NCI-H2029 (cell line): ENCODE data around the gene ACTN1.

ENCODE experiments used
- DNase-seq: peaks from one replicate; lab custom pipeline; 2025; lab: John Stamatoyannopoulos, UW

ACTN1 gene

DNA sequence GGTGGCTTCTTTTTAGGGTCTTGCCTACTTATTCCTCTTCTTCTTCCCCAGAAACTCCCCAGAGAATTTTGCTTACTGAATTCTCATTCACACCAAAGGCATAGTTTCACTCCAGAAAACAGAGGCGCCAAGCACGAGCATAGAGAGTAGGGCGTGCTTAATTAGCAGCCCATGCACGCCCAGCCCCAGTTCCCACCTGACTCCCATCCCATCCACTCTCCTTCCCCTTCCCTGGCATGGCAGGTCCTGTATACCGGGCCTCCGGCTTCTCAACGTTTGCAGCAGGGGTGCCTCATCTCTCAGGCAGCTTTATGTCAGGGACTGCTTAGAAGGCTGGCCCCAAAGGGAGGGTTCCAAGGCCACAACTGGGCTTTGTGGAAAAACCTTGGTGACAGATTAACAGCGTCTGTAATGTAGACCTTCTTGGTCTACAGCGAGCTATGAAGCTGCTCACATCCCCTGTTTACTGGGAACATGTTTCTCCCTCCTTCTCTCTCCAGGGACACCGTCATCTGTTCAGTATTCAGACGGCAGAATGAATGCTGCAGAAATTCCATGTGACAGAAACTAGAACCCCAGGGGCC lies 62.7 kb downstream of the ACTN1 start:
- DNase-seq: no peak

DNA sequence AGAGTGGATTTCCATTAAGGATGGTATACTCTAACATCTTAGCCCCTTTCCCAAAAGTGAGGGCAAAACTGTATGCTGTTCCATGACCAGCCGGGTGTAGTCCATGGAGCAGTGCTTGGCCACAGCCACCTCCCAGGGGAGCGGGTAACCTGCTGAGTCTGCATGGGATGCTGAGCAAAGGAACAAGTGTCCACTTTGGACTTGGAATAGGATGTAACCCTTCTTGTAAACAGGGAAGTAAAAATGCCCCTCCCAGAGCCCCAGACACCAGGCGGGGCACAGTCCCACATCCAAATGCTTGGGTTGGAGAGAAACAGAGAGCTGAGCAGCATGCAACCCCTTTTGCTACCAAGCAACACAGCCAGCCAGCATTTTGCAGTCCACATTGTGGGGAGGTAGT lies 65.6 kb downstream of the ACTN1 start:
- DNase-seq: no peak

DNA sequence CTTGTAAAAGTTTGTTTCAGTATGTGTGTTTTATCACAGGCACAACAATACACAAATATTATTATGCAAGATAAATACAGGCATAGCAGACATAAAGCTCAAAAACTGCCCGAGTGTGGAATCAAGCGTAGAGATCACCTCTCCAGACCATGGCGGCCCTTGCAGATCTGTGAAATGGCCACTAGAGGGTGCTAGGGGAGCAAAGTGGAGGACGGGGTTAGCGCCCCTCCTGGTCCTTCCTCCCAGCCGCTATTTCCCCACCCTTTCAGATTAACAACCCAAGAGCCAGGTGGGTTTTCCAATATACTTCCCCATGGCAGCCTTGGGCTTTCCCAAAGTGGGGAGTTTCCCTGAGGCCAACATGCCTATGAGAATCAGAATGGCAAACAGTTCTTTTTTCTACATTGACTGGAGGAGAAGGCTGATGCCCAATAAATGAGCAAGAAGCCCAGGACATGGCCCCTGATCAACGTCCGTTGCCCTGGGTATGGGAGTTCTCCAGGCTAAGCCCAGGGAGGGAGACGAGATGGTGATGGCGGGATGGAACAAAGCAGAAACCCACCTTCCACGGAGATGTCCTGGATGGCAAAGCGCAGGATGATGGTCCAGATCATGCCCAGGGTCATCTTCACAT lies 67.4 kb downstream of the ACTN1 start:
- DNase-seq: peak; percentile 2

DNA sequence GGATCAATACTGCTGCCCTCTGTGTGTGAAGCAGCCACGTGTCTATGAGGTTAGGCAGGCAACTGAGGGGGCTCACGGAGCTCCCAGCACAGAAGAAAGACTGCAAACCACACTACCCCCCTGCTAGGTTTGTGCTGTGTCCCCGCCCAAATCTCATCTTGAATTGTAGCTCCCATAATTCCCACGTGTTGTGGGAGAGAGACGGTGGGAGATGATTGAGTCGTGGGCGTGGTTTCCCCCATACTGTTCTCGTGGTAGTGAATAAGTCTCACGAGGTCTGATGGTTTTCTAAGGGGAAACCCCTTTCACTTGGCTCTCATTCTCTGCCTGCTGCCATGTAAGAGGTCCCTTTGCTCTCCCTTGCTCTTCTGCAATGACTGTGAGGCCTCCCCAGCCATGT lies 68.6 kb downstream of the ACTN1 start:
- no peak for DNase-seq

DNA sequence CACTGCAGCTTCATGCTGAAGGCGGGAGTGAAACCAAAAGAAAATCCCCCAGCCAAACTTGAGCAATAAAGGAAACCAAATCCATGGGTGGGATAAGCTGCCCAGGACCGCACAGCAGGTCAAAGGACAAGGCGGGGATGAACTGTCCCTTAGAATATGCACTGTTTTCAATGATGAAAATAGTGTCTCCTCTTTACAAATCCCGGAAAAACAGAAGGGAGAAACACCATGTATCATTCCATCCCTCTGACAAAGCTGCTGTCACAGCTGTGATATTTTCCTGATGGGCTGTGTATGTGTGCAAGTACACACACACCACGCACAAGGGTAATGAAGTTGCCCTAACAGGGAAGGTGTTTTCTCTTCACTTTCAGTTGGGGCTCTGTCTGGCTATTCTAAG lies 70.3 kb downstream of the ACTN1 start:
- DNase-seq: no peak

DNA sequence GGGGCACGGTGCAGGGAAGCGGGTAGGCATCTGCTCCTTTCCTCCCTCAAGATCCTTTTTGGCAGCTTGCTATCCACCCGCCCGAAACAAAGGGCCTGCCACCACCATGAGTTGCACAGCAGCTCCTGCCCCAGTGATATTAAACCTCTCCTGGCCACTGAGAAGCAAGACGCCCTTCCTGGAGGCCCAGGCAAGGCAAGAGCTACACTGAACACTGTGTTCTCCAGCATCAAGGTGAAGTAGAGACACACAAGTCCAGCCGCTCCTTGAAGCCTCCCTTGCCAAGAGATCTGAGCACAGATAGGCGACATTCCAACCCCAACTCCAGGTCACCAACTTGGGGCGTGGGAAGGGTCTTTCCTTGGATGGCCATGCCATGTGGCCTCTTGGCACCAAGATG lies 70.9 kb downstream of the ACTN1 start:
- no peak for DNase-seq

DNA sequence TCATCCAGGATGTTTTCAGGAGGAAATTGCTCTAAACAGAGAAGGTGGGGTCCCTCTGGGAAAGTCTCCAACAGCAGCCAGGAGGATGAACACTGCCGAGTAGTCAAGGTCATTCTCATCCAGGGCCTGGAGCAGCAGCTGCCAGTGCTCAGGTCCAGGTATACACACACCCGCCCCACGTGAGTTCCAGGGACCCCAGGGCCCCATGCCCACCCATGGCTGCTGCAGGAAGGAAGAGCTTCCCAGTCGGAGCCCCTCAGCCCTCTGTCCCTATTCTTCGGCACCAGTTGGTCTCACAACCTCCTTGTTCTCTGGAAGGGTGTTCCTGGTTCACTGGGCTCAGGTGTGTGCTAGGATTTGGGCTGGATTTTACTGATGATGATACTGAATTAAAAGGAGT lies 72.7 kb downstream of the ACTN1 start:
- DNase-seq: no peak

DNA sequence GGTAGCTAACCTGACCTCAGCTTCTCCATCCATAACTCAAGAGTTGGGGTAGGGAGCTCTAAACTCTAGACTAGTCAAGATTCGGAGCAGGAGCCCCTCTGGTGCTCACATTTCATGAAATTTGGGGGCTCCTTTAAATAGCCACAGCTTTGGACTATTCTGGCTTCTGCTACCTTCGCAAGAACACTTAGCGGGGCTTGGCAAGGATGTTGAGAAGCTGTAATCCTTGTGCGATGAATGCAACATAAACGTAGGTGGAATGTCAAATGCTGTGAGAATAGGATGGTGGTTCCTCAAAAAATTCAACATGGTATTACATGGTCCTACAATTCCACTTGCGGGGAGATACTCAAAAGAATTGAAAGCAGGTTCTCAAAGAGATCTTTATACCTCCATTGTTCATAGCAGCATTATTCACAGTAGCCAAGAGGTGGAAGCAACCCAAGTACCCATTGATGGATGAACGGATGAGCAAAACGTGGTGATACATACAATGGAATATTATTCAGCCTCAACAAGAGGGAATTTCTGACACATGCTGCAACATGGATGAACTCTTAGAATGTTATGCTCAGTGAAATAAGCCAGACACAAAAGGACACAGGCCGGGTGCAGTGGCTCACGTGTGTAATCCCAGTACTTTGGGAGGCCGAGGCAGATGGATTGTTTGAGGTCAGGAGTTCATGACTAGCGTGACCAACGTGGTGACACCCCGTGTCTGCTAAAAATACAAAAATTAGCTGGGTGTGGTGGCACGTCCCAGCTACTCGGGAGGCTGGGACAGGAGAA lies 73.8 kb downstream of the ACTN1 start:
- no peak for DNase-seq

DNA sequence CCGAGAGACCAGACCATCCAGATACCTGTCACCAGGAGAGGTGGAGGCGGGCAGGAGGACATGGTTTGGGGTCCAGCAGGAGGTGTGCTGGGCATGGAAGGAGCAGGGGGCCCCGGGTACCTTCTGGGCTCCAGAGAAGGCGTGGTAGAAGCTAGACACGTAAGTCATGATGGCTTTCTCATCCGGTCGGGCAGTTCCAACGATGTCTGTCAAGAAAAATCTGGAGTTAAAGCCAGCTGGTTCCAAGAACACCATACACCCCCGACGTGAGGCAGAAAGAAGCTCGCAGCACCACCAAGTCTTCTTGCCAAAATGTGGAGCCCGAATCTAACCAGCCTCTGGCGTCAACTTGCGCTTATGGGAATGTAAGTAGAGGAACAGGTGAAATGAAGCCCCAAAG lies 76.7 kb downstream of the ACTN1 start:
- no peak for DNase-seq

DNA sequence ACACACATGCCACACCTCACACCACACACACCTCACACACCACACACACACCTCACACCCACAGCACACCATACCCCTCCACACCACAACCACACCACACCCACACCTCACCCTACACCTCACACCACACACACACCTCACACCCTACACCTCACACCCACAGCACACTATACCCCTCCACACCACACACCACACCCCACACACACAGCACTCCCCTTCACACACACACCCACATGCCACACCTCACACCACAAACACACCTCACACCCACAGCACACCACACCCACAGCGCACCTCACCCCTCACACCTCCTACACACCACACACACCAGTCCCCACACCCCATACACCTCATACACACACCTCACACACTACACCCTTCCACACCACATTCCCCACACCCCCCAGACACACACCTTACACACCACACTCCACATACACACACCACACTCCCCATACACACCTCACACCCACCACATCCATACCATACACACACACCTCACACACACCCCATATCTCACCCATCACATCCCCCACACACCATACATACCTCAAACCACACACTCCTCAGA lies 80.0 kb downstream of the ACTN1 start:
- no peak for DNase-seq

DNA sequence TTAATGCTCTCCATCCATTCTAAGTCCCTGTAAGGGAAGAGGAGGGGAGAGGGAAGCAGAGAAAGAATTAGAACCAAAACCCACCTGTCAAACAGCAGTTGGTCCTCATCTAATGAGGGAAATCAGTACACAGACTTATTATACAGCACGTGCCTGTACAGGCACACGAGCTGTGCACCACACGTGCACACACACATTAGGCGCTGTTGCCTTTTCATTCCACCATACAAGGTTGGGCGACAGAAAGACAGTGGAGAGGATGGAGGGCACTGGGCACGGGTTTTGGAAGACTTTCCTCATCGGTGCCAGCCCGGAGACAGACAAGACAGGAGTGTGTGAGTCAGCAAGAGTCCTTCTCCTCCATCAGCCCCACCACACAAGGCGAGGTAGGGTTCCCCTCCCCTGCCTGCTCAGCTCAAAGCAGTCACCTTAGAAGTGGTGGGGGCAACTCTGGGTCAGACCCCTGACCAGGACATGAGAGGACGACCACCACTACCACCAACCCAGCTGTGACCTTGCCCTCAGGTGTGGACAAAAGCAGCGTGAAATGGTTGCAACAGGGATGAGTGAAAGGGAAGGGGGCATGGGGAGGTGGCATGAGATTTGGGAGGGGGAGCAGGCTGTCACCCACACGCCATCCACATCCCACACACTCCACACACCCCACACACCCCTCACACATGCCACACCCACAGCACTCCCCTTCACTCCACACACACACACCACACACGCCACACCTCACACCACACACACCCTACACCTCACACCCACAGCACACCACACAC lies 80.7 kb downstream of the ACTN1 start:
- DNase-seq: no peak

DNA sequence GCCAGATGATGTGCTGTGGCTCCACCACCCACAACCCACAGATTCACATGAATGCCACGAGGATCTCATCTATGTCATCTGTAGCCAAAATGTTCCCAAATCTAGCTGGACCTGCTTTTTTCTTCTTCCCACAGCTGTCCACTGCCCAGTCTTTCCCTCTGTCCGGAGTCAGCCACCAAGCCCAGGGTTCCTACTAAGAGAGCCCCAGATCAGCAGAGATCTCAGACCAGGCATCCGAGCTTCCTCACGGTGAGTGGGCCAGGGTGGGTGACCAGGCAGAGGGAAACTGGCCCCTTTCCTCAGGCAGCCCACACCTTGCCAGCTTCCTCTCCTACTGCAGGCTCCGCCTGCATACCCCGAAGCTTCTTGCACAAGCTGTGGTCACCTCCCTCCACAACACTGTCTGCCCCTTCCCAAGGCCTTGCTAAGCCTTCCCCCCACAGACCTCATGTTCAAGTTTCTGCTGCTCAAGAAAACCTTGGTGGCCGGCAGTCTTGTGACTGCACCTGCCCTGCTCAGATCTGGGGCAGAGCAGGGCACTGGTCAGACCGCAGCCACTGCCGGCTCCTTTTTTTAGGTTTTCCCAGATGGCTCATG lies 81.4 kb downstream of the ACTN1 start:
- no peak for DNase-seq

DNA sequence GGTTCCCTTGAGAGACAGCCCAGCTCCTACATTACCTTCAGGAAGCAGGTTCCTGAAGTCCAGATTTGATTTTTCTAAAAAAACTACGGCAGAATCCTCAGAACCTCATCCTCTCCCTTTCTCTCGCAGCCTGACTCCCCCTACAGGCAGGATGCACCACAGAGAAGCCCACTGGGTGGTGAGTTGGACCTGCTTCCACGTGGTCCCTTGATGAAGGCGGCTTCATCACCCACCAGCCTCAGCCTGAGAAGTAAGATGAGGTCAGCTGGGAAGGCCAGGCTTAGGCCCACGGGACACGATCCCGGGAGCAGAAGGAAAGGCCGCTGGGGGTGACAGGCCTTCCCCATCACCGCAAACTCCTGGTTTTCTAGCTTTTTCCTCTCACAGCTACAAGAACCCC lies 83.0 kb downstream of the ACTN1 start:
- no peak for DNase-seq

DNA sequence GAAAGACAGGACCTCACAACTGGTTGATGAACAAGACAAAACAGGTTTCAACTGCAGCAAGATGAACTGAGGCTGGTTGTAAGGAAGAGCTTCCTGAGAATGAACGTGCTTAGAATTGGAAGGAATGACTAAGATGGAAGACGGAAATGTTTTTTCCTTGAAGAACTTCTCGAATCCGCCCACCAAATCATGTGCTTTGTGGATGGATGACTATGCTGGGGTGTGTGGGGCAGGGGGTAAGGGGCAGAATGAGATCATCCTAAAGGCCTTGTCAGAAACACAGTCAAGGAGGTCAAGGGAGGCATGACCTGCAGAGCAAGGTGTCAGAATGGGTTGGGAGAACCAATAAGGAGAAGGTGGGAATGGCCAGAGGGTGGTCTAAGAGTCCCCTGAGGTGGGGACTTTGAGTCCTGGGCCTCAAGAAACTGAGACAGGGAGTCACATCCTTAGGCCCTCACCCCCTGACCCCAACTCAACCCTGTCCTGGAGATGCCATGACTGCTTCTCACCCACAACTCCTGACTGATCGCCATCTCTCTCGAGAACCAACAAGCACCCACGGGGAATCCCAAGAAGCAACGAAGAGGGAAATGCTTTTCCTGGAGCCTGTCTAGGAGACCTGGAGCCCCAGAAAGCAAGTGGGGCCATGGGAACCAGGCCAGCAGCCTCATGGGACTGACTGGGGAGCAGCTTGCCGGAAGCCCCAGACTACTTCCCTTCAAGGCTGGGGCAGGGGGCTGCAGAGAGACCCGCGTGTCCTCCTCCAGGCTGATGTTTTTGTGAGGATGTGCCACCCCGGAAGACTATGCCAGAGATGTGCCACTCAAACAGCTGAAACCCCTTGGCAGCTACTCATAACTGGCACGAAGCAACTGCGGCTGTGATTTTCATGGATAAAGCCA lies 84.0 kb downstream of the ACTN1 start:
- no peak for DNase-seq

DNA sequence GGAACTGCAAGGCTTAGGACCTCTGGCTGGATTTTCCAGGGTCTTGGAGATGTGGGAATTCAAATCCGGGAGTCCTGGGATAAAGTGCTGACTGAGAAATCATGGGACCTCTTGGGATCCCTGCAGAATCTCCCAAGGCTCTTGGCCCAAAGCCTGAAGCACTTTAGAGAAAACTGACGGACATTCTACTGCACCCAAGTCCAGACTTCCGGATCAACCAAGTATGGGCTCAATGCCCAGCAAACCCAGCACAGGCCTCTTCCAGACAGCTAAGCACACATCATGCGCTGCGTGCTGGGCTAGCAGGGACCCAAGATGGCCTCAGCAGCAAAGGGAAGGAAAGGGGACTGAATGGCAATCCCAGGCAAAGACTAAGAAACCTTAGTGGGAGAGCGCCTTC lies 85.0 kb downstream of the ACTN1 start:
- no peak for DNase-seq

DNA sequence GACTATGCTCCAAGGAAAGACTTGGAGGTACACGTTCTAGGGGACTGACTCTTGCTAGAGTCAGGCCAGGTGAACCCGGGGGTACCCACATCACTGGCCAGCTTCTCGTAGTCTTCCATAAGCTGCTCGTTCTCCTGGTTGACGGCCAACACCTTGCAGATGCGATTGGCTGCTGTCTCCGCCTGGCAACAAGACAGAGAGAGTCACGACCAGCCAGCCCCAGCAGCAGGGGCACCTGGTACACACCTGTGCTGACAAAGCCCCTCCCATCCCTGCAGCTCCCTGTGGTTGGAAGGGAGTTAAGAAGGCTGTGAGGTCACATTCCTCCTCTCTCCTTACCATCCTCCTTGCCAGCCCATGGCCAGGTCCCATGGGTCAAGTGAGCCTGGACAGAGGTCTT lies 85.5 kb downstream of the ACTN1 start:
- DNase-seq: no peak

DNA sequence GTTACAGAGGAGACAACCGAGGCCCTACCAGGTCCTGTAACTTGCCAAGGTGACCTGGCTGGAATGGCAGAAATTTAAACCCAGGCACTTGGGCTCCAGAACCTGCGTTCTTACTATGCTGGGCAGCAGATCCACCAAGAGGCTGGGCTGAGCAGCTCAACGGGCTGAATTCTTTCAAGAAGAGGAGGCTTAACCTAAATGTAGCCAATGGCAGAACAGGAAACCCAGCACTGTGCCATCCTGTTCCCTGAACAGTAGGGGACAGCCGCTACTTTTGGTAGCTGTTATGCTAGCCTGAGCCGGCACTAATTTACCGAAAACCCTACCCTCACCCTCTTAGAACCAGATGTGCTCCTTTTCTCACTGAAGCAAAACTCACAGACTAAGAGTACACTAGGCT lies 86.1 kb downstream of the ACTN1 start:
- no peak for DNase-seq

DNA sequence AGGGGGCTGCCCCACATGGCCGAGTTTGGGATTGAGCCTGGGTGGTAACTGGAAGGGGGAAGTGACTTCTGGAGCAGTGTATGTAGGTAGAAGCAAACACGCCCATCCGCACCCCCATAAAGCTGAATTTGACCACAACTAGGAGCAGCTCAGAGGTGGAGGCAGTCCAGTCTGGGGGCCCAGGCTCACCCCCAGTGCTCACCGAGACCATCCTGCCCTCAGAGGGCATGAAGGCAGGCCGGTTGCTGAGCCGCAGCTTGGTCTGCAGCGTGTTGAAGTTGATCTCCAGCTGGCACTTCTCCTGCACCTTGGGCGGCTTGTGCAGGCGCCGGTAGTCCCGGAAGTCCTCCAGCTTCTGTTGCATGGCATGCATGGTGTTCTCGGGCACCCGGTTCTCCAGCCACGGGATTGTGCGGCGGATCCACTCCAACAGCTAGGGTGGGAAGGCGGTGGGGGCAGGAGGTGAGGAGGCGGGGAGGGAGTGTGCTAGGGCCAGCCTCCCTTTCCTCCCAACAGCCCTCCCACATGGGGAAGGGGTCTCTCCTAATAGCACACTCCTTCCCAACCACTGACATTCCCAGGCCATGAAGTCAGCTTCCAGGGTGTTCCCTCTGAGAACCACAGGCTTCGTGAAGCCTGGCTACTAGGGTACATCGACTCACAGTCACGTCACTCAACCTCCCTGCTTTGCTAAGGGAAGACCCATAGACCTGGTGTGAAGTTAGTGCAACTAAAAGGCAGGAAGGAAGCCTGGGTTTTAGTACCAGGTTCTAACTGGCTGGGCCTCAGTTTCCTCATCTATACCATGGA lies 87.0 kb downstream of the ACTN1 start:
- no peak for DNase-seq

DNA sequence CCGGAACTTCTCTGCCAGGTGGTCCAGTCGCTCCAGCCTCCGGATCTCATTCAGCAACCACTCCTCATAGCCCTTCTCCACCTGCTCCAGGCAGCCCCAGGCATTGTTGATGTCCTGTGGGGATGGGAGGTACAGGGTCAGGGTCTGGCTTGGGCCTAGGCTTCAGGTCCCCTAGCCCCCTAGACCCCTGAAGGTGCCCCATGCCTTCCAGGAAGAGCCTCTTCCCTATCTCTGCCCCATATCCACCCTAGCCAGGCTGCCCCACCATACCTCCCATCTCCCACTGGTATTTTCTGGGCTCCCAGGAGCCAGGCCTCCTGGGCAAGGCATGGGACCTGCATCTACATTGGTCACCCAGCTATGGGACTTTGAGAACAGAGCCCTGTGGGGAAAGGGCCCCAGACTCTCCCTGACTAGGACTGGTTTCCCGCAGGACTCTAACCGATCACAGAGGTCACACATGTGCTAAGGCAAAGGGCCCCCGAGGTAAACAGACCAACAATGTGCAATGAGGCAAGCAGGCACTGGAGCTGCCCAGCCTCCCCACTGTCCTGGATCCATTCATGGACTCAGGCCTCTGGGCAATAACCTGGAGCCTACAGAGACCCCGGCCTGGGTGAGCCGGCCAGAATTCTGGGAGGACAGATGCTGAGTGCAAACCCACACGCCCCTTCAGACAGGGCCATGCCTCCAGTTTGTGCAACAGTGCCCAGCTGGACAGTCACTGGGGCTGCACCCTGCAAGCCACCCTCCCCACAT lies 88.8 kb downstream of the ACTN1 start:
- DNase-seq: no peak
